Neural cell (in vitro differentiated cells): Measurements from ENCODE around the gene PRKCSH.

Experiments
- CTCF ChIP-seq: fragments of 450-650 bp; IDR thresholded peaks from 2 replicates; pipeline ENCODE4 v1.5.1; 2014; ENCODE audit warnings: antibody characterized with exemption, mild to moderate bottlenecking, moderate library complexity; ENCODE audit not compliant: poor library complexity, severe bottlenecking
- EP300 ChIP-seq: fragments of 450-650 bp; conservative IDR thresholded peaks from 2 replicates; pipeline ENCODE4 v1.6.1; 2014; ENCODE audit warnings: antibody characterized with exemption, mild to moderate bottlenecking, moderate library complexity; ENCODE audit not compliant: poor library complexity, severe bottlenecking
- EZH2 ChIP-seq: fragments of 200-600, 300-800 bp; shearing (Covaris generic), sonication (generic); IDR thresholded peaks from 2 replicates; pipeline ENCODE4 v1.6.1; 2014; ENCODE audit warnings: antibody characterized with exemption, low read length, borderline replicate concordance, mild to moderate bottlenecking; ENCODE audit not compliant: insufficient read depth, poor library complexity, severe bottlenecking
- MXI1 ChIP-seq: fragments of 450-650 bp; conservative IDR thresholded peaks from 2 replicates; pipeline ENCODE4 v1.6.1; 2014; ENCODE audit warnings: antibody characterized with exemption, mild to moderate bottlenecking; ENCODE audit not compliant: poor library complexity, severe bottlenecking
- POLR2AphosphoS5 ChIP-seq: IDR thresholded peaks from 2 replicates; pipeline ENCODE4 v1.6.1; 2012
- REST ChIP-seq: IDR thresholded peaks from 2 replicates; pipeline ENCODE4 v1.6.1; 2012; ENCODE audit warnings: borderline replicate concordance
- TAF1 ChIP-seq: IDR thresholded peaks from 2 replicates; pipeline ENCODE4 v1.6.1; 2012; ENCODE audit warnings: low read depth

- no peak for TF ChIP-seq CTCF
- no peak for TF ChIP-seq EP300
- no peak for TF ChIP-seq REST
- TF ChIP-seq EZH2, result no peak
- TF ChIP-seq POLR2AphosphoS5, result no peak
- no peak for TF ChIP-seq TAF1
- TF ChIP-seq MXI1, result no peak
Observed at GRCh38 chr19:11390359-11390758, 45.1 kb upstream of the PRKCSH start.
